ENCODE results near the gene G2E3.

The G2E3 gene

DNA sequence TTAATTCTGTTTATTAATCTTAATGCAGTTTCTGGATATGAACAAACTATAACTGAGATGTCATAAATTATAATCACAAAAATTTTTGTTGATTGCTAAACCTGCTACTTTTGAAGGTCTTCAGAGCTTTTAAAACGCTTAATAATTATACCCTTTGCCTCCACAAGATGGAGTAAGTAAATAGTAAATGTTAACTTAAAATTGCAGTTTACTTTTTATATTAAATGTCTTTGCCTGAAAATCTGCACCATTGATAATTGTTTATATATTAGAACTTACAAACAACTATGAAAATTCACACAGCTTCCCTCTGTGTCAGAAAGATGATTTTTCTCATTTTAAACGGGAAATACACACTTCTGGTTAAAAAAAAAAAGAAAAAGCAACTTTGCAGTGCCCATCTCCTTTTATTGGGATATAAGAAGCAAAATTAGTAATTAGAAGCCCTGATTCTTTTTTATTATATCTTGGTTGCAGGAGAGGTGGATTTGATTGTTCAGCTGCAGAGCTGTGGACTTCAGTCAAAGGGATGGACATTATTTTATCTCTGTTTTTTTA lies 98.7 kb downstream of the G2E3 start:
- peak; percentile 95 for FAIRE-seq

DNA sequence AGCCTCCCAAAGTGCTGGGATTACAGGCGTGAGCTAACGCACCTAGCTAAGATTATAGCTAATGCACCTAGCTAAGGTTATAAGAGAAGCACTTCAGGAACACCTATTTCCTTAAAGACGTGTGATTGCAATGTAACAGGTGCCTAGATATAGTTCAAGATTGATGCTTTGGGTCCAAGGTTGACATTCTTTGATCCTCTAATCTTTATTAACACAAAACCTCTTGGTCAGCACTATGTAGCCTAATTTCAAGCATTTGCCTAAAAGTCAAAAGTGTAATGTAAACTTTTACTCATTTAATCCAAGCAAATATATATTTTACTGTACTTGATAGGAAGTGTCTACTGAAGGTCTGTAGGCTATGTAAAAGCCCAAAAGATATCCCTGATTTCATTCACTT lies 99.7 kb downstream of the G2E3 start:
- no peak for FAIRE-seq

DNA sequence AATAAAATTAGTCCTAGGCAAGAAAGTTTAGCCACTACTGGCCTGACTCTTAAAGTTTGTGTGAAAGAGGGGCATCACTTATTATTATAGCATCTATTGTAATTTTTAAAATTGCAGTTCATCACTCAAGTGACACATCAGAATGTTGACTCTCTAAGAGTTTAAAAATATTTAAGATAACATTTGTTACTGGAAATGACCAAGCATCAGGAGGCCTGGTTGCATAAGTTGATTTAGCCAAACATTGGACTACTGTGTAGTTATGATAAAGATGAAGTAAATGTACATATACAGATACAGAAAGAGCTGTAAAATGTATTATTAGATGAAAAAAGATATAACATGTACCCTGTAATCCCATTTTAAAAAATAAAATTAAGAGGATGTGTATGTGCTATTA lies 110.6 kb downstream of the G2E3 start:
- no peak for FAIRE-seq

Measured in G401.6 (cell line).